Gastrocnemius medialis (tissue), 4 donors: ENCODE results near the gene P4HA2.

Experiments used
- CTCF ChIP-seq, 5 experiments: fragments of 450-650 bp in 3 of 5; fragments of 200-600 bp in 2 of 5; sonication (generic) in 2 of 5; IDR thresholded peaks in 4 of 5; conservative IDR thresholded peaks in 1 of 5; 1 replicate in 4 of 5; 2 replicates in 1 of 5; pipeline ENCODE4 v1.5.1; 2016 to 2019; ENCODE audit warnings: antibody characterized with exemption in 5 of 5, mild to moderate bottlenecking in 3 of 5, moderate library complexity in 3 of 5
- POLR2A ChIP-seq, 2 donors: fragments of 450-650 bp; IDR thresholded peaks; one replicate each; pipeline ENCODE4 v1.6.1; 2017; ENCODE audit warnings: antibody characterized with exemption in 2 of 2, mild to moderate bottlenecking in 2 of 2, moderate library complexity in 2 of 2

DNA sequence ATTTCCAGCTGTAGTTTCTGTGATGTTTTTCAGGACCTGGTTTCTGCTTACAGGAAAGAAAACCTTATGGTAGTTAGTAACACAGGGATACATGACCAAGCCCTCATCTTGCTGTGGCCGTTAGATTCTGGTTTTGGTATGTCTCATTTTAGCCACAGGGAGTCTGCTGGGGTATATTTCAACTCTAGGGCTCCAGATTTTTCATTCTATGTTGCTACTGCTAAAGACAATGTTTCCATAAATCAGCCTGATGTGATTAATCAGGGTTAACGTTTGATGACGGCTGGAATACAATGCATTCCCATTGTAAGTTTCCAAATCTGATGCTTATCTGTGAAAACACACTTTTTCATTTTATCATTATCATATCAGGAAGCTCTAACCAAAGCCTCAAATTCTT is 48.2 kb downstream of the P4HA2 start:
- TF ChIP-seq CTCF (IDR thresholded peaks at IDR 0.05 in 4 of 5, conservative IDR thresholded peaks at IDR 0.05 in 1 of 5) (no peak), POLR2A (IDR thresholded peaks at IDR 0.05) (no peak)
